HG02852 (cell line): ENCODE results near the gene ARF4.

Experiments used
- ATAC-seq: cut with Tn5 transposase; IDR thresholded peaks from one replicate; pipeline ENCODE4 v1.9.1; 2021; ENCODE audit warnings: mild to moderate bottlenecking, moderate library complexity; ENCODE audit not compliant: unreplicated experiment

Gene ARF4

GRCh38 chr3:57582474-57583168 is 14.5 kb downstream of the ARF4 start:
- no peak for ATAC-seq

GRCh38 chr3:57577801-57578200 is 19.3 kb downstream of the ARF4 start:
- no peak for ATAC-seq

- ATAC-seq = no peak
Observed at GRCh38 chr3:57575966-57576626, 21.0 kb downstream of the ARF4 start.

- ATAC-seq = no peak
Observed at GRCh38 chr3:57572096-57572495, 25.0 kb downstream of the ARF4 start.

GRCh38 chr3:57570878-57571277 is 26.3 kb downstream of the ARF4 start:
- no peak for ATAC-seq

- no peak for ATAC-seq
Observed at GRCh38 chr3:57569859-57570450, 27.2 kb downstream of the ARF4 start.

- no peak for ATAC-seq
Observed at GRCh38 chr3:57559526-57559925, 37.6 kb downstream of the ARF4 start.

- no peak for ATAC-seq
Observed at GRCh38 chr3:57557085-57557537, 40.0 kb downstream of the ARF4 start.

GRCh38 chr3:57556459-57557084 is 40.6 kb downstream of the ARF4 start:
- peak; percentile 30 for ATAC-seq

- ATAC-seq = peak; percentile 85
Observed at GRCh38 chr3:57555738-57556458, 41.2 kb downstream of the ARF4 start, which contains the start of gene PDE12. PDE12 (plus strand) TSS chr3:57556274; CDS start chr3:57556380, 106 bp downstream.

GRCh38 chr3:57555306-57555705 is 41.8 kb downstream of the ARF4 start:
- no peak for ATAC-seq

GRCh38 chr3:57546616-57547015 is 50.5 kb downstream of the ARF4 start:
- no peak for ATAC-seq

- ATAC-seq = no peak
Observed at GRCh38 chr3:57545636-57546268, 51.4 kb downstream of the ARF4 start.

- ATAC-seq = no peak
Observed at GRCh38 chr3:57544181-57545125, 52.7 kb downstream of the ARF4 start, which contains the start of gene DNAH12. DNAH12 (minus strand) TSS chr3:57544344; CDS start chr3:57542870, 1,474 bp downstream.

- no peak for ATAC-seq
Observed at GRCh38 chr3:57538465-57538864, 58.7 kb downstream of the ARF4 start.

GRCh38 chr3:57530071-57530608 is 67.0 kb downstream of the ARF4 start:
- no peak for ATAC-seq
